Nephron progenitor cell (in vitro differentiated cells): ENCODE data around the gene ZMPSTE24.

Experiments
- DNase-seq: peaks from one replicate; pipeline ENCODE4 v3.0.0; 2021
- H3K27ac Mint-ChIP-seq: 2 replicates; pipeline ENCODE4 v1.8.0; 2021; ENCODE audit warnings: mild to moderate bottlenecking, moderate library complexity, mixed read lengths
- H3K27me3 Mint-ChIP-seq: 2 replicates; pipeline ENCODE4 v1.8.0; 2021; ENCODE audit warnings: mild to moderate bottlenecking, low read depth, mixed read lengths; ENCODE audit not compliant: poor library complexity
- H3K36me3 Mint-ChIP-seq: 2 replicates; pipeline ENCODE4 v1.8.0; 2021; ENCODE audit warnings: low read depth, mixed read lengths
- H3K4me1 Mint-ChIP-seq: 2 replicates; pipeline ENCODE4 v1.8.0; 2021; ENCODE audit warnings: mixed read lengths
- H3K4me3 Mint-ChIP-seq: 2 replicates; pipeline ENCODE4 v1.8.0; 2021; ENCODE audit warnings: mild to moderate bottlenecking, moderate library complexity, mixed read lengths
- H3K9me3 Mint-ChIP-seq: 2 replicates; pipeline ENCODE4 v1.8.0; 2021; ENCODE audit warnings: mild to moderate bottlenecking, moderate library complexity, mixed read lengths
- TF ChIP-seq, protein P1 (sequence below): fragments of 200-600 bp; sonication (generic); IDR thresholded peaks from 2 replicates; pipeline ENCODE4 v1.5.0; 2021; ENCODE audit warnings: antibody characterized with exemption

The ZMPSTE24 gene

GRCh38 chr1:40311692-40312091 is 53.7 kb downstream of the ZMPSTE24 start:
- no peaks in the 10 kb centered on the region for H3K36me3 Mint-ChIP-seq
- TF ChIP-seq, protein P1, sequence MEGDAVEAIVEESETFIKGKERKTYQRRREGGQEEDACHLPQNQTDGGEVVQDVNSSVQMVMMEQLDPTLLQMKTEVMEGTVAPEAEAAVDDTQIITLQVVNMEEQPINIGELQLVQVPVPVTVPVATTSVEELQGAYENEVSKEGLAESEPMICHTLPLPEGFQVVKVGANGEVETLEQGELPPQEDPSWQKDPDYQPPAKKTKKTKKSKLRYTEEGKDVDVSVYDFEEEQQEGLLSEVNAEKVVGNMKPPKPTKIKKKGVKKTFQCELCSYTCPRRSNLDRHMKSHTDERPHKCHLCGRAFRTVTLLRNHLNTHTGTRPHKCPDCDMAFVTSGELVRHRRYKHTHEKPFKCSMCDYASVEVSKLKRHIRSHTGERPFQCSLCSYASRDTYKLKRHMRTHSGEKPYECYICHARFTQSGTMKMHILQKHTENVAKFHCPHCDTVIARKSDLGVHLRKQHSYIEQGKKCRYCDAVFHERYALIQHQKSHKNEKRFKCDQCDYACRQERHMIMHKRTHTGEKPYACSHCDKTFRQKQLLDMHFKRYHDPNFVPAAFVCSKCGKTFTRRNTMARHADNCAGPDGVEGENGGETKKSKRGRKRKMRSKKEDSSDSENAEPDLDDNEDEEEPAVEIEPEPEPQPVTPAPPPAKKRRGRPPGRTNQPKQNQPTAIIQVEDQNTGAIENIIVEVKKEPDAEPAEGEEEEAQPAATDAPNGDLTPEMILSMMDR = no peak

DNA sequence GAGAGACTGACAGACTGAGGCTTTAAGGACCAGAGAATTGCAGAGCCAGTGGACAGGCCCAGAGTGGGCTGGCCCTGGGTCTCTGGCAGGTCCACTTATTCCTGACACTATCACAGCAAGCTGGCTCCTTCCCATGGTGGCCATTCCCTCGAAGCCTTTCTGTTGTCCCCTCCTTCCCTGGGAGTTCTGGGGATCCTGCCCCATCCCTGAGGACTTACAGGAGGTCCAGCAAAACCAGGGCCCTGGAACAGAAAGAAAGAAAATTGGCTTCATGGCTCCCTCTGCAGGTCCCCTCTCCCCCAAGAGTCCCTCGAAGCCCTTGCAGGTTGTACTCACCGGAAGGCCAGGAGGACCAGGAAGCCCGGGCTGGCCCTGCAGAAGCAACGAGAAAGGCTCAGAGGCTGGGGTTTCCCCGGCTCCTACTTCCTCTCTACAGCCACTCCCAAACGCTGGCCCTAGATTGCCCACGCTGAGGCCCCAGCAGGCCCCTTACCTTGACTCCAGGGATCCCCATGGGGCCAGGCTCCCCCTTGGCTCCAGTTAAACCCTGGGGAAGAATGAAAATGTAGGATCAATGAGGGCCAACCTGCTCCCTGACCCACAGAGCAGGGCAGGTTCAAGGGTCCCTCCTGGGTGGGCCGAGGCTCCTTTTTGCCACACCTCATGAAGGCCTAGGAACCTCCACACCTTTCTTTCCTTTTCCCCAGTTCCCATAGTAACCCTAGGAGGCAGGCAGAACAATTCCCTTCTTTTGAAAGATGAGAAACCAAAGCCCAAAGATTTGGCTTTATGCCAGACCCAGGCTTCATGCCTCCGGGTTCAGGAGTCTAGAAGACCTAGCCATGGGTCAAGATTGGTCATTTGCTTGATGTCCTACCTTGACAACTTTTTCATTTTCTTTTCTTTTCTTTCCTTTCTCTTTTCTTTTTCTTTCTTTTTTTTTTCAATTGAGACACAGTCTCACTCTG is 54.5 kb downstream of the ZMPSTE24 start:
- TF ChIP-seq, protein P1 = no peak
- Mint-ChIP-seq H3K27ac (no peak overlapping the region), H3K4me1 (peaks cover 34% of the 10 kb centered on the region)

More at GRCh38 chr1:40311692-40312091, 53.7 kb downstream of the ZMPSTE24 start:
- no peak overlapping the region for H3K4me3 Mint-ChIP-seq
- no peak for DNase-seq
- H3K27ac Mint-ChIP-seq = no peak overlapping the region
- peaks cover 25% of the 10 kb centered on the region for H3K27me3 Mint-ChIP-seq
- H3K4me1 Mint-ChIP-seq = peaks cover 31% of the 10 kb centered on the region
- H3K9me3 Mint-ChIP-seq = no peaks in the 10 kb centered on the region

GRCh38 chr1:40313329-40313957 is 55.4 kb downstream of the ZMPSTE24 start:
- TF ChIP-seq, protein P1 = no peak
- H3K4me1 Mint-ChIP-seq = peaks cover 40% of the 10 kb centered on the region
- no peak overlapping the region for H3K27ac Mint-ChIP-seq
- H3K4me3 Mint-ChIP-seq = no peak overlapping the region
- no peaks in the 10 kb centered on the region for H3K36me3 Mint-ChIP-seq
- no peak for DNase-seq
- no peaks in the 10 kb centered on the region for H3K9me3 Mint-ChIP-seq
- peaks cover 43% of the 10 kb centered on the region for H3K27me3 Mint-ChIP-seq

More for the DNA sequence above, 54.5 kb downstream of the ZMPSTE24 start:
- Mint-ChIP-seq H3K36me3 (no peaks in the 10 kb centered on the region), H3K9me3 (no peaks in the 10 kb centered on the region), H3K4me3 (no peak overlapping the region), H3K27me3 (peaks cover 34% of the 10 kb centered on the region)
- DNase-seq = no peak

DNA sequence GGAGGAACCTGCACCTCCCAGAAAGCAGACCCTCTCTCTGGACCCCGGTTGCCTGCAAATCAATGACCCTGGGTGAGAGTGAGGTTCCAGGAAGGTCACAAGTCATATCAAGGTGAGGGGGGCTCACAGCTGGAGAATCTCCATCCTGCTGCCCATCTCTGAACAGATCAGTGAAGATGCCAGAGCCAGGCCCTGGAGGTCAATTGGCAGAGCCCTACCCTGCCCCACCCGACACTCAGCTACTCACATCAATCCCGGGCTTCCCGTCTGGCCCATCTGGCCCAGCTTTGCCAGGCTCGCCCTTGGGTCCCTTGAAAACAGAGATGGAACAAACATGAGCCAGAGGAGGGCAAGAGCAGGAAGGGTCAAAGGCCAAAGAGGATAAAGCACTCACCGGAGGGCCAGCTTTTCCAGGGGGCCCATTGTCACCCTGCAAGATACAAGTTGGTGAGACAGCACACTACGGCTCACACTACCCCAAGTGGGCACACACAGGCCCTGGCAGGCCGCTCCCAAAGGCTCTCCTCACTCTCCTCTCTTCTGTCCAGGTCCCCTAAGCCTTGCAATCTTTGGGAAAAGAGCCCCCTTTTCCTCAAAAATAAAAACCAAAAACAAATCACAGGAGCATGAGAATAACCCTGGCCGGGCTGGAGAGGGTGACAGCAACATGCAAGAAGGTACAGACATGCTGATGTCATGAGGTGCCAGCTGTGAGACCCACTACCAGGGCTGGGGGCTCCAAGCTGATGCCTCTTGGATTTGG is 56.1 kb downstream of the ZMPSTE24 start:
- H3K36me3 Mint-ChIP-seq = no peaks in the 10 kb centered on the region
- no peaks in the 10 kb centered on the region for H3K9me3 Mint-ChIP-seq
- DNase-seq = no peak
- no peak overlapping the region for H3K27ac Mint-ChIP-seq
- peaks cover 40% of the 10 kb centered on the region for H3K4me1 Mint-ChIP-seq
- peak overlapping the region; percentile 75 for H3K4me3 Mint-ChIP-seq
- H3K27me3 Mint-ChIP-seq = peaks cover 50% of the 10 kb centered on the region
- TF ChIP-seq, protein P1 = no peak

DNA sequence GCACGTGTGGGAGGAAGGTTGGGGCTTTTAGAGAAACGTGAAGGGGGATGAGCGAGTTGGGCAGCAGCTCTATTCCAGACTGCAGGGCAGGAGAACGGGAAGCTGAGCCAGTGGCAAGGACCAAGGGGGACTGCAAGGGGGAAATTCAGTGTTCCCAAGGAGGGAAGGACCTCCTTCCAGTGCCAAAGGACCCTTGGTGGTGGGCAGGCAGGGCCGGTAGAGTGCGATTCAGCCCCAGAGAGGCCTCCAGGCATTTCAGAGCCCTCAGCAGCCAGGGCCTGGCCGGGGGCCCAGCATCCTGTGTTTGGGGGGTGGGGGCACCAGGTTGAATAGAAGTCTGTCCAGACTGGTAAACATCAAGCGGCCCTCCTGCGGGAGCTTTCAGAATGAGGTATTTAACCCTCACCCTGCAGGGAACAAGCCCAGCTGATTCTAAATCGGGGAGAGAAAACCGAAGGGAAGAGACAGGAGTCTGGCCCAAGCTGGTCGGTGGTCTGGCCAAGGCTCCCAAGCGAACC is 56.7 kb downstream of the ZMPSTE24 start:
- DNase-seq = no peak
- Mint-ChIP-seq H3K27ac (no peak overlapping the region), H3K36me3 (no peaks in the 10 kb centered on the region), H3K9me3 (no peaks in the 10 kb centered on the region), H3K4me1 (peaks cover 40% of the 10 kb centered on the region), H3K4me3 (peak overlapping the region; percentile 75), H3K27me3 (peaks cover 56% of the 10 kb centered on the region)
- TF ChIP-seq, protein P1 = no peak
